Caco-2 (cell line): ENCODE measurements around the gene TSFM. TPM values are rescaled to one million over a fixed set of nuclear protein-coding genes. Genes with fewer than 3 reads are reported as not detected.
"Not testable (repeated sequence)": the region's sequence is repeated elsewhere in the genome, so short reads cannot be mapped to it uniquely, and the experiment has no call there.

Experiments used
- BruUV-seq: library from RNA; stranded (reverse); fragments of 400-500 nt; replicated peaks from 2 replicates; lab custom pipeline; 2021; lab: Mats Ljungman, UMichigan
- CTCF ChIA-PET: fragments of 300-600 bp; sonication (Branson Sonifier 250); formaldehyde crosslinking; loops from one replicate; lab custom pipeline; 2022; ENCODE audit warnings: antibody characterized with exemption; lab: Charles Lee
- POLR2A ChIA-PET: fragments of 300-600 bp; sonication (Branson Sonifier 250); formaldehyde crosslinking; loops from one replicate; lab custom pipeline; 2022; ENCODE audit warnings: antibody characterized with exemption; lab: Charles Lee
- DNase-seq, 2 experiments: peaks; one replicate each; pipeline versions ENCODE4 v3.0.0 to v3.0.0-alpha.2; 2020 to 2022
- H3K27me3 ChIP-seq: replicated peaks from 2 replicates; pipeline ENCODE4 v1.6.0; 2011; ENCODE audit warnings: low read length; ENCODE audit not compliant: control insufficient read depth, insufficient read depth
- H3K36me3 ChIP-seq: 2 replicates; pipeline ENCODE4 v1.5.1; 2011; ENCODE audit warnings: low read length; ENCODE audit not compliant: control insufficient read depth, insufficient read depth
- H3K4me1 ChIP-seq: fragments of 250-450 bp; sonication (Bioruptor Pico); 2 replicates; pipeline ENCODE4 v1.5.1; 2020; ENCODE audit warnings: mild to moderate bottlenecking
- H3K4me3 ChIP-seq: 2 replicates; pipeline ENCODE4 v1.5.1; 2011; ENCODE audit warnings: low read depth, mild to moderate bottlenecking, control low read depth, low read length
- H3K9me3 ChIP-seq: fragments of 250-450 bp; sonication (Bioruptor Pico); 2 replicates; pipeline ENCODE4 v1.5.1; 2020; ENCODE audit warnings: mild to moderate bottlenecking, moderate library complexity
- H3K27ac Mint-ChIP-seq: one replicate; pipeline ENCODE4 v1.8.0; 2022; ENCODE audit warnings: mixed read lengths; ENCODE audit not compliant: unreplicated experiment
- H3K27me3 Mint-ChIP-seq: one replicate; pipeline ENCODE4 v1.8.0; 2022; ENCODE audit warnings: mixed read lengths; ENCODE audit not compliant: insufficient read depth, unreplicated experiment
- H3K36me3 Mint-ChIP-seq: one replicate; pipeline ENCODE4 v1.8.0; 2022; ENCODE audit warnings: mild to moderate bottlenecking, mixed read lengths; ENCODE audit not compliant: insufficient read depth, unreplicated experiment
- H3K4me1 Mint-ChIP-seq: one replicate; pipeline ENCODE4 v1.8.0; 2022; ENCODE audit warnings: low read depth, mixed read lengths; ENCODE audit not compliant: unreplicated experiment
- H3K4me3 Mint-ChIP-seq: one replicate; pipeline ENCODE4 v1.8.0; 2022; ENCODE audit warnings: mild to moderate bottlenecking, moderate library complexity, mixed read lengths; ENCODE audit not compliant: unreplicated experiment
- H3K9me3 Mint-ChIP-seq: one replicate; pipeline ENCODE4 v1.8.0; 2022; ENCODE audit warnings: mixed read lengths; ENCODE audit not compliant: unreplicated experiment
- intact Hi-C: fragments of 100-400 bp; cut with micrococcal nuclease; formaldehyde crosslinking; loops from one replicate; pipeline ENCODE4 v1.10.0; 2022; ENCODE audit not compliant: unreplicated experiment
- total RNA-seq: library from RNA; stranded (reverse); gene quantifications from 2 replicates; pipeline ENCODE4 v1.2.3, GENCODE V29; 2022
- TF ChIP-seq, protein P1 (sequence below), 2 experiments: fragments of 200-600 bp in 1 of 2; IDR thresholded peaks; 1 replicate in 1 of 2; 2 replicates in 1 of 2; pipeline versions ENCODE4 v1.5.1 to v1.8.0; 2011 to 2022; ENCODE audit warnings: antibody characterized with exemption in 1 of 2, control low read depth in 1 of 2, inconsistent platforms in 1 of 2, low read depth in 1 of 2, low read length in 1 of 2, mild to moderate bottlenecking in 1 of 2, moderate library complexity in 1 of 2; ENCODE audit not compliant: insufficient read depth in 1 of 2, severe bottlenecking in 1 of 2, unreplicated experiment in 1 of 2

TSFM gene
- total RNA-seq, 1 experiment from 2014 or later = 57.5 TPM

GRCh38 chr12:57771873-57772428 lies 10.6 kb upstream of the TSFM start, which contains the start of gene METTL1:
Gene METTL1, minus strand, starts transcription at chr12:57772105. Its CDS starts 22 bp downstream, at chr12:57772083.
- Mint-ChIP-seq H3K27ac (peak within 1 kb of the TSS; percentile 97), H3K27me3 (no peaks in the 10 kb centered on the region), H3K36me3 (peaks cover 24% of the 10 kb centered on the region), H3K4me1 (peaks cover 8% of the 10 kb centered on the region), H3K9me3 (no peaks in the 10 kb centered on the region), H3K4me3 (peak within 1 kb of the TSS; percentile 88)
- H3K4me3 ChIP-seq = peak within 1 kb of the TSS; percentile 82
- H3K9me3 ChIP-seq = no peaks in the 10 kb centered on the region
- no peaks in the 10 kb centered on the region for H3K27me3 ChIP-seq
- ChIA-PET CTCF (interaction anchor here (0.8 to 1.0 kb wide), 4 partner anchors 9 to 20 kb away, joined by 3 to 6 read pairs (median 4); partner anchors contain the start of genes CDK4 and TSFM), POLR2A (interaction anchor here (0.6 to 1.2 kb wide), 9 partner anchors 10 to 169 kb away, joined by 3 to 7 read pairs (median 3); partner anchors contain the start of genes ATP23, CDK4, CTDSP2 and TSPAN31)
- no TSS peak for BruUV-seq
- peaks cover 3% of the 10 kb centered on the region for H3K36me3 ChIP-seq
- H3K4me1 ChIP-seq = peaks cover 14% of the 10 kb centered on the region
- peak; percentile 94 to 96 for DNase-seq
- TF ChIP-seq, protein P1, sequence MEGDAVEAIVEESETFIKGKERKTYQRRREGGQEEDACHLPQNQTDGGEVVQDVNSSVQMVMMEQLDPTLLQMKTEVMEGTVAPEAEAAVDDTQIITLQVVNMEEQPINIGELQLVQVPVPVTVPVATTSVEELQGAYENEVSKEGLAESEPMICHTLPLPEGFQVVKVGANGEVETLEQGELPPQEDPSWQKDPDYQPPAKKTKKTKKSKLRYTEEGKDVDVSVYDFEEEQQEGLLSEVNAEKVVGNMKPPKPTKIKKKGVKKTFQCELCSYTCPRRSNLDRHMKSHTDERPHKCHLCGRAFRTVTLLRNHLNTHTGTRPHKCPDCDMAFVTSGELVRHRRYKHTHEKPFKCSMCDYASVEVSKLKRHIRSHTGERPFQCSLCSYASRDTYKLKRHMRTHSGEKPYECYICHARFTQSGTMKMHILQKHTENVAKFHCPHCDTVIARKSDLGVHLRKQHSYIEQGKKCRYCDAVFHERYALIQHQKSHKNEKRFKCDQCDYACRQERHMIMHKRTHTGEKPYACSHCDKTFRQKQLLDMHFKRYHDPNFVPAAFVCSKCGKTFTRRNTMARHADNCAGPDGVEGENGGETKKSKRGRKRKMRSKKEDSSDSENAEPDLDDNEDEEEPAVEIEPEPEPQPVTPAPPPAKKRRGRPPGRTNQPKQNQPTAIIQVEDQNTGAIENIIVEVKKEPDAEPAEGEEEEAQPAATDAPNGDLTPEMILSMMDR (IDR thresholded peaks at IDR 0.05; ENCODE audit: insufficient read depth in 1 of 2, low read depth in 1 of 2, low read length in 1 of 2, severe bottlenecking in 1 of 2, unreplicated experiment in 1 of 2) = no peak
- intact Hi-C loops = loop anchor here (1.0 kb wide), 1 partner anchor 10 kb away; the partner anchor contains the start of gene TSFM

DNA sequence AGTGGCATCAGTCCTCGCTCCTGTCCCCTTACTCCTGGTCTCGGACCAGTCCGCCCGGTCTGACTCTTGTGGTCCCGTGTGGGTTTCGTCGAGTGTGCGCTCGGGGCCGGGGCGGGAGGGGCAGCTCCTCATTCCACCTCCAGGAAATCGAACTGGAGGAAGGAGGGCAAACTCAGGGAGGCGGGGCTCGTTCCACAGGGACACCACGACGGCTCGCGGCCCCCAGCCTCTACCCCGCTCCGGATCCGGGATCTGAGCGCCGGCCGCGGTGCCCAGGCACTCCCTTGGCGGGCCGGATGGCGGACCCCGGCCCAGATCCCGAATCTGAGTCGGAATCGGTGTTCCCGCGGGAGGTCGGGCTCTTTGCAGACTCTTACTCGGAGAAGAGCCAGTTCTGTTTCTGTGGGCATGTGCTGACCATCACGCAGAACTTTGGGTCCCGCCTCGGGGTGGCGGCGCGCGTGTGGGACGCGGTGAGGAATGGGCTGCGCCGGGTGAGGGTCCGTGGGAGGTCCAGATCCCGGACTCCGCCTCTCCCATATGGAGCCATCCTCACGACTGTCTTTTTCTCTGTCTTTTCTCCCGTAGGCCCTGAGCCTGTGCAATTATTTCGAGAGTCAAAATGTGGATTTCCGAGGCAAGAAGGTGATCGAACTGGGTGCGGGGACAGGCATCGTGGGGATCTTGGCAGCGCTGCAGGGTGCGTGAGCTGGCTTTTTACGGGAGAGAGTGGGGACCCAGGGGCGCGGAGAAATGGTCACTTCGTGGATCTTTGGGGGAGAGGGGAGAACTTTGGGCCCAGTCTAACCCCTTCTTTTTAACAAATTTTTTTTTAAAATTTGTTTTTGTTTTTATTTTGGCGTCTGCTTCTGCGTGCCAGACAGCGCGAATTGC lies 9.9 kb upstream of the TSFM start, which contains the start of gene EEF1AKMT3:
Gene EEF1AKMT3, plus strand, starts transcription at position 186 of the 894 bp plus-strand sequence. Its CDS starts 111 bp downstream, at position 297.
- H3K36me3 Mint-ChIP-seq = peaks cover 22% of the 10 kb centered on the region
- ChIA-PET CTCF (interaction anchor here (0.8 to 1.0 kb wide), 4 partner anchors 8 to 21 kb away, joined by 3 to 6 read pairs (median 4); partner anchors contain the start of genes CDK4 and TSFM), POLR2A (interaction anchor here (0.6 to 1.2 kb wide), 9 partner anchors 9 to 168 kb away, joined by 3 to 7 read pairs (median 3); partner anchors contain the start of genes ATP23, CDK4, CTDSP2 and TSPAN31)
- DNase-seq = peak; percentile 61 to 71
- Histone ChIP-seq H3K4me1 (peaks cover 9% of the 10 kb centered on the region), H3K4me3 (peak within 1 kb of the TSS; percentile 82), H3K27me3 (no peaks in the 10 kb centered on the region), H3K9me3 (no peaks in the 10 kb centered on the region), H3K36me3 (peaks cover 3% of the 10 kb centered on the region)
- H3K27me3 Mint-ChIP-seq = no peaks in the 10 kb centered on the region
- no TSS peak for BruUV-seq
- H3K4me3 Mint-ChIP-seq = peak within 1 kb of the TSS; percentile 88
- H3K9me3 Mint-ChIP-seq = no peaks in the 10 kb centered on the region
- peaks cover 8% of the 10 kb centered on the region for H3K4me1 Mint-ChIP-seq
- TF ChIP-seq, protein P1 (IDR thresholded peaks at IDR 0.05; ENCODE audit: insufficient read depth in 1 of 2, low read depth in 1 of 2, low read length in 1 of 2, severe bottlenecking in 1 of 2, unreplicated experiment in 1 of 2) = no peak
- H3K27ac Mint-ChIP-seq = peak within 1 kb of the TSS; percentile 97
- intact Hi-C loops = loop anchor here (1.0 kb wide), 1 partner anchor 10 kb away; the partner anchor contains the start of gene TSFM

GRCh38 chr12:57774634-57775033 lies 8.0 kb upstream of the TSFM start:
- H3K27me3 Mint-ChIP-seq, H3K9me3 ChIP-seq, POLR2A ChIA-PET, H3K4me3 Mint-ChIP-seq, H3K27me3 ChIP-seq, H3K9me3 Mint-ChIP-seq, H3K27ac Mint-ChIP-seq, intact Hi-C loops, H3K4me3 ChIP-seq, DNase-seq, H3K4me1 ChIP-seq, H3K4me1 Mint-ChIP-seq, H3K36me3 ChIP-seq, BruUV-seq: not testable (repeated sequence)
- CTCF ChIA-PET = interaction anchor here (0.8 kb wide), 1 partner anchor 9 kb away, joined by 3 read pairs; no protein-coding TSS in a partner anchor
- peaks cover 22% of the 10 kb centered on the region for H3K36me3 Mint-ChIP-seq
